Calu3 (cell line): Measurements from ENCODE around the gene CP. TPM values are rescaled to one million over a fixed set of nuclear protein-coding genes. Genes with fewer than 3 reads are reported as not detected.

Experiments used
- BruUV-seq: library from RNA; stranded (reverse); fragments of 400-500 nt; replicated peaks from 2 replicates; lab custom pipeline; 2021; lab: Mats Ljungman, UMichigan
- CTCF ChIA-PET: fragments of 300-600 bp; sonication (Branson Sonifier 250); formaldehyde crosslinking; loops from one replicate; lab custom pipeline; 2022; ENCODE audit warnings: antibody characterized with exemption; lab: Charles Lee
- DNase-seq: peaks from one replicate; pipeline ENCODE4 v3.0.0; 2022
- H3K27ac Mint-ChIP-seq: one replicate; pipeline ENCODE4 v1.8.0; 2022; ENCODE audit warnings: mixed read lengths; ENCODE audit not compliant: unreplicated experiment
- H3K27me3 Mint-ChIP-seq: one replicate; pipeline ENCODE4 v1.8.0; 2022; ENCODE audit warnings: mixed read lengths; ENCODE audit not compliant: unreplicated experiment
- H3K36me3 Mint-ChIP-seq: one replicate; pipeline ENCODE4 v1.8.0; 2022; ENCODE audit warnings: mild to moderate bottlenecking, moderate library complexity, mixed read lengths; ENCODE audit not compliant: insufficient read depth, unreplicated experiment
- H3K4me1 Mint-ChIP-seq: one replicate; pipeline ENCODE4 v1.8.0; 2022; ENCODE audit warnings: mild to moderate bottlenecking, low read depth, mixed read lengths; ENCODE audit not compliant: unreplicated experiment
- H3K4me3 Mint-ChIP-seq: one replicate; pipeline ENCODE4 v1.8.0; 2022; ENCODE audit warnings: mild to moderate bottlenecking, low read depth, moderate library complexity, mixed read lengths; ENCODE audit not compliant: unreplicated experiment
- H3K9me3 Mint-ChIP-seq: one replicate; pipeline ENCODE4 v1.8.0; 2022; ENCODE audit warnings: low read depth, mixed read lengths; ENCODE audit not compliant: unreplicated experiment
- intact Hi-C: fragments of 100-400 bp; cut with micrococcal nuclease; formaldehyde crosslinking; loops from one replicate; pipeline ENCODE4 v1.10.0; 2022; ENCODE audit not compliant: unreplicated experiment
- total RNA-seq: library from RNA; stranded (reverse); gene quantifications from 2 replicates; pipeline ENCODE4 v1.2.3, GENCODE V29; 2022
- TF ChIP-seq, protein P1 (sequence below): fragments of 200-600 bp; IDR thresholded peaks from one replicate; pipeline ENCODE4 v1.8.0; 2022; ENCODE audit warnings: antibody characterized with exemption; ENCODE audit not compliant: unreplicated experiment

Gene CP
- total RNA-seq, 1 experiment from 2014 or later = 5.4 TPM

DNA sequence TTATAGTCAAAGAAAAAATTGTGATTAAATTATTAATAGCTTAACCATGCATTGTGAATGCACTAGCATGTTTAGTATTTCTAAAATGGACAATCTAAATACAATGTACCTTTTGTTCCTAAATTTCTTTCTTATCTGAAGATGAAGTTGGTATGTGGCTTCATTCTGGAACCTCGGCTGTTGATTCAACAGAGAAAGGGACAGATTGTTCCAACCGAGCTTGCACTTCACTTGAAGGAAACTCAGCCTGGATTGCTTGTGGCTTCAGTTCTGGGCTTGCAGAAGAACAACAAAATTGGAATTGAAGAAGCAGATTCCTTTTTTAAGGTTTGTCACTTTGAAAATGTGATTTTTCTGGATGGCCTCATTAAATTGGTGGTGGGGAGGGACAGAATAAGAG is 59.6 kb downstream of the CP start:
- CTCF ChIA-PET = interaction anchor here (0.6 kb wide), 2 partner anchors 42 to 311 kb away, joined by 3 to 7 read pairs; no protein-coding TSS in a partner anchor
- Mint-ChIP-seq H3K4me3 (no peak overlapping the region), H3K27me3 (no peaks in the 10 kb centered on the region), H3K36me3 (peaks cover 29% of the 10 kb centered on the region), H3K9me3 (no peaks in the 10 kb centered on the region), H3K27ac (no peak overlapping the region), H3K4me1 (no peaks in the 10 kb centered on the region)
- intact Hi-C loops = no loop called here
- no TSS peak for BruUV-seq
- no peak for DNase-seq
- TF ChIP-seq, protein P1, sequence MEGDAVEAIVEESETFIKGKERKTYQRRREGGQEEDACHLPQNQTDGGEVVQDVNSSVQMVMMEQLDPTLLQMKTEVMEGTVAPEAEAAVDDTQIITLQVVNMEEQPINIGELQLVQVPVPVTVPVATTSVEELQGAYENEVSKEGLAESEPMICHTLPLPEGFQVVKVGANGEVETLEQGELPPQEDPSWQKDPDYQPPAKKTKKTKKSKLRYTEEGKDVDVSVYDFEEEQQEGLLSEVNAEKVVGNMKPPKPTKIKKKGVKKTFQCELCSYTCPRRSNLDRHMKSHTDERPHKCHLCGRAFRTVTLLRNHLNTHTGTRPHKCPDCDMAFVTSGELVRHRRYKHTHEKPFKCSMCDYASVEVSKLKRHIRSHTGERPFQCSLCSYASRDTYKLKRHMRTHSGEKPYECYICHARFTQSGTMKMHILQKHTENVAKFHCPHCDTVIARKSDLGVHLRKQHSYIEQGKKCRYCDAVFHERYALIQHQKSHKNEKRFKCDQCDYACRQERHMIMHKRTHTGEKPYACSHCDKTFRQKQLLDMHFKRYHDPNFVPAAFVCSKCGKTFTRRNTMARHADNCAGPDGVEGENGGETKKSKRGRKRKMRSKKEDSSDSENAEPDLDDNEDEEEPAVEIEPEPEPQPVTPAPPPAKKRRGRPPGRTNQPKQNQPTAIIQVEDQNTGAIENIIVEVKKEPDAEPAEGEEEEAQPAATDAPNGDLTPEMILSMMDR = no peak

DNA sequence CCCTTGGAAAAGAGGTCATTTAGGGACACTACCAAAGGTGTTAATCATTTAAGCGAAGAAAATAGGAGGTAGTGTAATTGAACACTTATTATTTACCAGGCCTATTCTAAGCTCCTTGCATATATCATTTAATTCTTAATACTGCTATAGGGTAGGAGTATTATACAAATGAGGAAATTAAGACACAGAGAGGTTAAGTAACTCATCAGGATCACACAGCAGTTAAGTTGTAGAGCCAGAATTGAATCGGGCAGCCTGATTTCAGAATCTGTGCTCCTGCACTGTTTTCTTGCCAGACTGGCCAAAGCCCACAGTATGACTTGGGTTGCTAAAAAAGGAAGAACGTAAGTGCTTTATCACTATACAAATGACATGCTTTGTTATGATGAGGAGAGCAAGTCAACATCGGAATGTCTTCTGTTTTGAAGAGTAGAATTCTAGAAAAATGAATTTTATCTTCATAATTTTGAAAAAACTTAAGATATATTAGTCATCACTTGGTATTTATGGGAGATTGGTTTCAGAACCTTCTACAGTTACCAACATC is 60.8 kb downstream of the CP start:
- no peak overlapping the region for H3K4me3 Mint-ChIP-seq
- H3K27me3 Mint-ChIP-seq = no peaks in the 10 kb centered on the region
- CTCF ChIA-PET = interaction anchor here (0.6 kb wide), 1 partner anchor 393 kb away, joined by 3 read pairs; no protein-coding TSS in a partner anchor
- H3K4me1 Mint-ChIP-seq = no peaks in the 10 kb centered on the region
- no TSS peak for BruUV-seq
- H3K36me3 Mint-ChIP-seq = peaks cover 38% of the 10 kb centered on the region
- no peak overlapping the region for H3K27ac Mint-ChIP-seq
- intact Hi-C loops = no loop called here
- no peak for DNase-seq
- TF ChIP-seq, protein P1 = no peak
- no peaks in the 10 kb centered on the region for H3K9me3 Mint-ChIP-seq

GRCh38 chr3:149153402-149153801 is 68.2 kb downstream of the CP start:
- BruUV-seq = no TSS peak
- H3K4me3 Mint-ChIP-seq = no peak overlapping the region
- H3K36me3 Mint-ChIP-seq = peaks cover 43% of the 10 kb centered on the region
- H3K9me3 Mint-ChIP-seq = no peaks in the 10 kb centered on the region
- no peak overlapping the region for H3K27ac Mint-ChIP-seq
- TF ChIP-seq, protein P1 = no peak
- intact Hi-C loops = no loop called here
- CTCF ChIA-PET = interaction anchor here (1.1 kb wide), 1 partner anchor 198 kb away, joined by 4 read pairs; no protein-coding TSS in a partner anchor
- H3K4me1 Mint-ChIP-seq = no peaks in the 10 kb centered on the region
- H3K27me3 Mint-ChIP-seq = no peaks in the 10 kb centered on the region
- no peak for DNase-seq

GRCh38 chr3:149152420-149152819 is 69.2 kb downstream of the CP start:
- intact Hi-C loops = no loop called here
- Mint-ChIP-seq H3K4me1 (no peaks in the 10 kb centered on the region), H3K27me3 (no peaks in the 10 kb centered on the region), H3K36me3 (peaks cover 50% of the 10 kb centered on the region), H3K27ac (no peak overlapping the region), H3K4me3 (no peak overlapping the region), H3K9me3 (no peaks in the 10 kb centered on the region)
- DNase-seq = no peak
- TF ChIP-seq, protein P1 = no peak
- no TSS peak for BruUV-seq
- CTCF ChIA-PET = interaction anchor here (0.6 to 1.1 kb wide), 2 partner anchors 28 to 197 kb away, joined by 3 to 4 read pairs; no protein-coding TSS in a partner anchor
